Cardiac fibroblast (primary cell): ENCODE data around the gene OGFOD2.
A peak's percentile ranks its signal among the peaks of the same experiment; 100 is the strongest.

ENCODE experiments used
- DNase-seq, 2 donors: peaks; one replicate each; pipeline versions ENCODE4 v3.0.0 to v3.0.0-alpha.2; 2010; ENCODE audit warnings: low read depth in 2 of 2
- H3K4me3 ChIP-seq, 2 donors: replicated peaks in 1 of 2; 1 replicate in 1 of 2; 2 replicates in 1 of 2; pipeline ENCODE4 v1.5.1; 2011; ENCODE audit warnings: low read depth in 2 of 2, low read length in 2 of 2, mild to moderate bottlenecking in 2 of 2, moderate library complexity in 1 of 2
- TF ChIP-seq, protein P1 (sequence below): IDR thresholded peaks from one replicate; pipeline ENCODE4 v1.5.1; 2011; ENCODE audit warnings: low read depth, mild to moderate bottlenecking, low read length, inconsistent platforms

The OGFOD2 gene

GRCh38 chr12:122974892-122975789, at the start of gene OGFOD2:
Gene OGFOD2, plus strand, starts transcription at chr12:122975244. Its CDS starts 8 bp downstream, at chr12:122975252.
- TF ChIP-seq, protein P1, sequence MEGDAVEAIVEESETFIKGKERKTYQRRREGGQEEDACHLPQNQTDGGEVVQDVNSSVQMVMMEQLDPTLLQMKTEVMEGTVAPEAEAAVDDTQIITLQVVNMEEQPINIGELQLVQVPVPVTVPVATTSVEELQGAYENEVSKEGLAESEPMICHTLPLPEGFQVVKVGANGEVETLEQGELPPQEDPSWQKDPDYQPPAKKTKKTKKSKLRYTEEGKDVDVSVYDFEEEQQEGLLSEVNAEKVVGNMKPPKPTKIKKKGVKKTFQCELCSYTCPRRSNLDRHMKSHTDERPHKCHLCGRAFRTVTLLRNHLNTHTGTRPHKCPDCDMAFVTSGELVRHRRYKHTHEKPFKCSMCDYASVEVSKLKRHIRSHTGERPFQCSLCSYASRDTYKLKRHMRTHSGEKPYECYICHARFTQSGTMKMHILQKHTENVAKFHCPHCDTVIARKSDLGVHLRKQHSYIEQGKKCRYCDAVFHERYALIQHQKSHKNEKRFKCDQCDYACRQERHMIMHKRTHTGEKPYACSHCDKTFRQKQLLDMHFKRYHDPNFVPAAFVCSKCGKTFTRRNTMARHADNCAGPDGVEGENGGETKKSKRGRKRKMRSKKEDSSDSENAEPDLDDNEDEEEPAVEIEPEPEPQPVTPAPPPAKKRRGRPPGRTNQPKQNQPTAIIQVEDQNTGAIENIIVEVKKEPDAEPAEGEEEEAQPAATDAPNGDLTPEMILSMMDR, result no peak
- peak within 1 kb of the TSS; percentile 89 to 97 for H3K4me3 ChIP-seq
- DNase-seq, result peak; percentile 92

DNA sequence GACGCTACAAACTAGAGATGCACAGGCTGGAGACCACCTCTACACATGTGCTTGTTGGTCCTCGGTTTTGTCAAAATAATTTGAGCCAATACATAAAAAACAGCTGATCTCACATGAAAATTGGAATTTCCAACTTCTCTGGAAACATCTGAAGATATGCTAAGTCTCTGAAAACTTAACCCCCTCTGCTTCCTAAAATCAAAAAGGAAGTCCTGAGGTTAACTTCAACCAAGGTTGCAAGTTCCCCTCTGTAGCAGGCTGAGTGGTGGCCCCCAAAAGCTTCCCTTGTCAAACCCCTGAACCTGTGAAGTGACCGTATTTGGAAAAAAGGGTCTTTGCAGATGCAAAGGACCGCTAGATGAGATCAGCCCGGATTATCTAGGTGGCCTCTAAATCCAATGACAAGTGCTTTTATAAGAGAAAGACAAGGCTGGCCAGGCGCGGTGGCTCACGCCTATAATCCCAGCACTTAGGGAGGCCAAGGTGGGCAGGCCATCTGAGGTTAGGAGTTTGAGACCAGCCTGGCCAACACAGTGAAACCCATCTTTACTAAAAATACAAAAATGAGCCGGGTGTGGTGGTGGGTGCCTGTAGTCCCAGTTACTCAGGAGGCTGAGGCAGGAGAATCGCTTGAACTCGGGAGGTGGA, 47.2 kb upstream of the OGFOD2 start:
- DNase-seq, result no peak
- TF ChIP-seq, protein P1, result no peak
- H3K4me3 ChIP-seq, result no peak overlapping the region

- H3K4me3 ChIP-seq, result no peak overlapping the region
- DNase-seq, result no peak
- TF ChIP-seq, protein P1, result no peak
Observed at GRCh38 chr12:122928404-122929147, 46.5 kb upstream of the OGFOD2 start.

GRCh38 chr12:122929148-122929538, 45.9 kb upstream of the OGFOD2 start:
- H3K4me3 ChIP-seq, result no peak overlapping the region
- no peak for DNase-seq
- TF ChIP-seq, protein P1, result no peak

DNA sequence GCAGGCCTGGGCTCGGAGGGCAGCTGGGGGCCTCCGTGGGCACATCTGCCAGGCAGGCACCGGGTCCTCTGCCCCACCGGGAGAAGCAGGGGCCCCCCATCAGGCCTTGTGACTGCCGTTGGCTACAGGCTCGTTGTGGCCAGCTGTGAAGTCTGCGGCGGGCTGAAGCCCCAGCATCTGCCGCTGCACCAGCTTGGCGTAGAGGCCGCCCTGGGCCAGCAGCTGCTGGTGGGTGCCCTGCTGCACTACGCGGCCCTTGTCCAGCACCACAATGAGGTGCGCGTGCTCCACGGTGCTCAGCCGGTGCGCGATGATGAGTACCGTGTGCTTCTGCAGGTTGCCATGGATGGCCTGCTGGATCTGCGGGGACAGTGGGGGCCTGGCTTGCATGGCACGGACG, 45.2 kb upstream of the OGFOD2 start:
- no peak overlapping the region for H3K4me3 ChIP-seq
- DNase-seq, result no peak
- TF ChIP-seq, protein P1, result no peak

DNA sequence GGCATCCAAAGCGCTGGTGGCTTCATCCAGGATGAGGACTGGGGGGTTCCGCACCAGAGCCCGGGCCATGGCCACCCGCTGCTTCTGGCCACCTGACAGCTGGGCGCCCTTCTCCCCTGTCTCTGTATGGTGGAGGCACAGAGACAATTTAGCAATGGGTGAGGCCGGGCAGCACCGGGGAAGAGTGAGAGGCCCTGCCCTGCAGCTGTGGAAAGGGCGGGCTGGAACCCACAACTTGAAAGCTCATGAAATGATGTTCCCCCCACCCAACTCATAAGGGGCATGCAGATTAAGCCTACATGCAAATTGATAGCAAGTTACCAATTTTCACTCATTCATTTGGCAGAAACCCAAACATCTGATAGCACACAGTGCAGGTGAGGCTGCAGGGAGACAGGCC, 42.8 kb upstream of the OGFOD2 start:
- no peak overlapping the region for H3K4me3 ChIP-seq
- TF ChIP-seq, protein P1, result no peak
- DNase-seq, result no peak
